GM10266 (cell line): ENCODE results near the gene FOXN1.
"Not testable (repeated sequence)": the region's sequence is repeated elsewhere in the genome, so short reads cannot be mapped to it uniquely, and the experiment has no call there.

Experiments used
- DNase-seq: peaks from one replicate; pipeline ENCODE4 v3.0.0; 2012; ENCODE audit errors: extremely low spot score
- CTCF ChIP-seq: IDR thresholded peaks from 2 replicates; pipeline ENCODE4 v1.5.1; 2012; ENCODE audit warnings: mild to moderate bottlenecking, low read depth; ENCODE audit not compliant: control insufficient read depth, insufficient read depth; ENCODE audit errors: missing control alignments

Gene FOXN1

GRCh38 chr17:28573966-28574480 is 67.9 kb downstream of the FOXN1 start:
- no peak for TF ChIP-seq CTCF
- no peak for DNase-seq

GRCh38 chr17:28574526-28574925 is 68.4 kb downstream of the FOXN1 start:
- no peak for DNase-seq

GRCh38 chr17:28575126-28575795 is 69.1 kb downstream of the FOXN1 start:
- TF ChIP-seq CTCF = peak; percentile 32
- no peak for DNase-seq

More at GRCh38 chr17:28574526-28574925, 68.4 kb downstream of the FOXN1 start:
- no peak for TF ChIP-seq CTCF

GRCh38 chr17:28576016-28576415 is 69.9 kb downstream of the FOXN1 start:
- not testable (repeated sequence) for DNase-seq

- DNase-seq = peak; percentile 96
- TF ChIP-seq CTCF = no peak
Observed at GRCh38 chr17:28576758-28577465, 70.8 kb downstream of the FOXN1 start, which contains the start of gene ALDOC. TSS of gene ALDOC (minus strand) at chr17:28576895. CDS start at chr17:28575532, 1,363 bp downstream.

- no peak for DNase-seq
- TF ChIP-seq CTCF = no peak
Observed at GRCh38 chr17:28577466-28577824, 71.3 kb downstream of the FOXN1 start.

GRCh38 chr17:28578246-28579195 is 72.4 kb downstream of the FOXN1 start:
- no peak for DNase-seq
- TF ChIP-seq CTCF = no peak
